ENCODE measurements around the gene SCRN2.

Gene SCRN2

DNA sequence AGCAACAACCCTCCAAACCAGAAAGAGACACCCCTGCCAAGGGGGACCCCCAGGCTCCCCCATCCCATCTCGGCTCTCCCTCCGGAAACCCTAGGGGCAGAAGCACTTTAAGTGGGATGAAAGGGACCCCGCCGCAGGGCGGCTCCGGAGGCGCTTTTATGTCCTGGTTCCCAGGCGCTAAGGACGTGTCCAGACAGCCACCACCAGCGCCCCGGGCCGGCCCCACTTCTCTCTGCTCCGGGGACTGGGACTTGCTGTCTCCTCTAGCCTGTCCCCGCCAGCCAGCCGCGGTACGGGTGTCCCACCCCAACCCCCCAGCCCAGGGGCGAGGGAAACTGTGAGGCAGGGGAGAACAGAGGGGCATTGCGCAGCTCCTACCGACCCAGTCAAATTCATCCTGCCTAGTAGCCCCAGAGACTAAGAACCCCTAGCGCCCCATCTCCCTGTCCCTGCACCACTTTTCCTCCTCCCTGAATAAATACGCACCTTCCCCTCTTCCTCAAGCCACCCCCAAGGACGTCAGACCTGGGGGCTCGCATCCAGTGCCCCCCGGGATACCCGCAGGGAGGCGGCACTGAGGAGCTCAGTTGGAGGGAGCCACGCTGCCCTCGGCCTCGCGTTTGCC, 5.8 kb upstream of the SCRN2 start:
- Histone ChIP-seq H3K36me3 (ENCODE audit: control insufficient read depth in 2 of 2, insufficient read depth in 2 of 2, low read length in 2 of 2) (no peaks in the 10 kb centered on the region), H3K4me3 (ENCODE audit: low read length in 2 of 2) (no peak overlapping the region), H3K27me3 (ENCODE audit: control insufficient read depth in 2 of 2, insufficient read depth in 2 of 2, low read length in 2 of 2) (peaks cover 9 to 17% of the 10 kb centered on the region in 2 donors), H3K9ac (ENCODE audit: low read depth in 1 of 2, low read length in 2 of 2) (no peak overlapping the region), H3K27ac (ENCODE audit: low read depth in 2 of 2, low read length in 2 of 2) (no peak overlapping the region), H3K9me3 (ENCODE audit: control insufficient read depth in 2 of 2, low read length in 2 of 2) (no peaks in the 10 kb centered on the region), H3K4me1 (ENCODE audit: control insufficient read depth in 2 of 2, insufficient read depth in 2 of 2, low read length in 2 of 2) (peaks cover 11 to 27% of the 10 kb centered on the region in 2 donors)

DNA sequence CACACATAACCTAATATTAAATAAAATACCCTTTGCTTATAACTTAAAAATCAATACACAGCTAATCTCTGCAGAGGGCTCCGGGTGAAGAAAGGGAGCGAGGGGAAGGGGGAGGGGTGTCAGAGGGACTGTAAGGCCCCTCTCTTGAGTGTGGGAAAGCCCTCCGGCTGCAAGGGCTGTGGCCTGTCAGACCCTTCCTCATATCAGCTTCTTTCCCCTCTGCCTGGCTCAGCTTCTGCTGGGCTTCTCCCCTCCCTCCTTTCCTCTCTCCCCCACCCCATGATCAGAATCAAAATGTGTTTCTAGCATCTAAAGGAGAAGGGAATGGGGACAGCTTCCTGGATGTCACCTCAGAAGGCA, 4.6 kb upstream of the SCRN2 start:
- Histone ChIP-seq H3K9ac (ENCODE audit: low read depth in 1 of 2, low read length in 2 of 2) (no peak overlapping the region), H3K4me3 (ENCODE audit: low read length in 2 of 2) (no peak overlapping the region), H3K9me3 (ENCODE audit: control insufficient read depth in 2 of 2, low read length in 2 of 2) (no peaks in the 10 kb centered on the region), H3K36me3 (ENCODE audit: control insufficient read depth in 2 of 2, insufficient read depth in 2 of 2, low read length in 2 of 2) (no peaks in the 10 kb centered on the region), H3K27me3 (ENCODE audit: control insufficient read depth in 2 of 2, insufficient read depth in 2 of 2, low read length in 2 of 2) (peaks cover 9 to 15% of the 10 kb centered on the region in 2 donors), H3K4me1 (ENCODE audit: control insufficient read depth in 2 of 2, insufficient read depth in 2 of 2, low read length in 2 of 2) (peaks cover 18 to 33% of the 10 kb centered on the region in 2 donors), H3K27ac (ENCODE audit: low read depth in 2 of 2, low read length in 2 of 2) (no peak overlapping the region)

DNA sequence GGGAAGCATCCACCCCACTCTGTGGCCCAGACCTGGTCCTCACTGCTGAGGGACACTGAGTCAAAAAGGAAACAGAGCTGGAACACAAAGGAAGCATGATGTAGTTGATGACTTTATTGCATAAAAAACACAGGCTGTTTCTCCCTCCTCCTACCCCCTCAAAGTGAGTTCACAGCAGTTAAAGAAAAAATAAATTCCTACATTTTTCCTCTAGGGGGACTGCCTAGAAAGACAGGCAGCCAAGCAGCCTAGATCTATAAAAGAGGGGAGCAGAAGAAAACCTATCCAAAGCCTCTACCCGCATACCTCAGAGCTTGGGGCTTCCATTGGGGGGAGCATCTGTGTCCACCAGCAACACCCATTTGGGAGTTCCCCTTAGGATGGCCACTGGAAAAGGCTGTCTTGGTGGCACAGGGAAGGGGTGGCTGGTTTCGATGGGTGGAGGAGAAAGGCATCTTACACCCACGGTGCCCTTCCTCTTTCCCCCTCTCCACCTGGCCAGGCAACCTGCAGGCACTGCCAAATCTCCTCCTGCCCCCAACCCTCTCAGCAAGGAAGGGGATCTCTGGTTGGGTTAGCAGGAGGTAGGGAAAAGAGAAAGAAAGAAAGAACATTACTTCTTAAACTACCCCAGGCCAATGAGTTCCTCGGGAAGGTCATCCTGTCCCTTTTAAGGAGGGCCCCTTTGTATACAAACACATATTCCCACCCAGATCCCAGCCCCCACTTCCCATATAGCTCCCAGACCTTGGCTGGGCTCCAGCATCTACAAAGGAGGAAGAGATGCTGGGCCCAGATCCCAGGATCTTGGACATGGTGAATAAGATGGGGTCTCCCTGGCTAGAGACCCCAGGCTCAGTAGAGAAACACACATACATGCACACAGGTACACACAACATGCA, 4.0 kb upstream of the SCRN2 start:
- Histone ChIP-seq H3K4me3 (ENCODE audit: low read length in 2 of 2) (no peak overlapping the region), H3K27ac (ENCODE audit: low read depth in 2 of 2, low read length in 2 of 2) (no peak overlapping the region), H3K4me1 (ENCODE audit: control insufficient read depth in 2 of 2, insufficient read depth in 2 of 2, low read length in 2 of 2) (peaks cover 23 to 31% of the 10 kb centered on the region in 2 donors), H3K36me3 (ENCODE audit: control insufficient read depth in 2 of 2, insufficient read depth in 2 of 2, low read length in 2 of 2) (no peaks in the 10 kb centered on the region), H3K9ac (ENCODE audit: low read depth in 1 of 2, low read length in 2 of 2) (no peak overlapping the region), H3K27me3 (ENCODE audit: control insufficient read depth in 2 of 2, insufficient read depth in 2 of 2, low read length in 2 of 2) (peaks cover 9 to 12% of the 10 kb centered on the region in 2 donors), H3K9me3 (ENCODE audit: control insufficient read depth in 2 of 2, low read length in 2 of 2) (no peaks in the 10 kb centered on the region)

DNA sequence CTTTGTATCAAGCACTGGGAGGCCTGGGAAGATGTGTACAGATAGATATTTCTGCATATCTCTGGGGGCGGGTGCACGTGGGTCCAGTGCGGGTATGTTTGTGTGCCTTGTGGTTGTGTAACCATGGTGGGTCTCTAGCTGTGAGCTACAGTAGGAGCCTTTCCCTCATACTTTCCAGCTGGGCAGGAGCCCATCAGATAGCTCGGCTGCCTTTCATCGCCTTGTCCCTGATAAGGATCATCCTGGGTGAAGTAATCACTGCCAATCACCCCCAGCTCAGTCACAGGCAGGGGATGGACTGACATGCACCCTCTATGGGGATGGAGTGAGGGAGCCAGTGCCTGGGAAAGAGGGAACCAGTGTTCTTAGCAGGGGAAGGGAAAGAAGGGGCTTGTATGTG, 3.2 kb upstream of the SCRN2 start:
- H3K36me3 ChIP-seq (ENCODE audit: control insufficient read depth in 2 of 2, insufficient read depth in 2 of 2, low read length in 2 of 2): no peaks in the 10 kb centered on the region
- no peak overlapping the region for H3K9ac ChIP-seq (ENCODE audit: low read depth in 1 of 2, low read length in 2 of 2)
- no peaks in the 10 kb centered on the region for H3K9me3 ChIP-seq (ENCODE audit: control insufficient read depth in 2 of 2, low read length in 2 of 2)
- peaks cover 26 to 30% of the 10 kb centered on the region in 2 donors for H3K4me1 ChIP-seq (ENCODE audit: control insufficient read depth in 2 of 2, insufficient read depth in 2 of 2, low read length in 2 of 2)
- H3K27ac ChIP-seq (ENCODE audit: low read depth in 2 of 2, low read length in 2 of 2): no peak overlapping the region
- peaks cover 6 to 9% of the 10 kb centered on the region in 2 donors for H3K27me3 ChIP-seq (ENCODE audit: control insufficient read depth in 2 of 2, insufficient read depth in 2 of 2, low read length in 2 of 2)
- H3K4me3 ChIP-seq (ENCODE audit: low read length in 2 of 2): no peak overlapping the region

DNA sequence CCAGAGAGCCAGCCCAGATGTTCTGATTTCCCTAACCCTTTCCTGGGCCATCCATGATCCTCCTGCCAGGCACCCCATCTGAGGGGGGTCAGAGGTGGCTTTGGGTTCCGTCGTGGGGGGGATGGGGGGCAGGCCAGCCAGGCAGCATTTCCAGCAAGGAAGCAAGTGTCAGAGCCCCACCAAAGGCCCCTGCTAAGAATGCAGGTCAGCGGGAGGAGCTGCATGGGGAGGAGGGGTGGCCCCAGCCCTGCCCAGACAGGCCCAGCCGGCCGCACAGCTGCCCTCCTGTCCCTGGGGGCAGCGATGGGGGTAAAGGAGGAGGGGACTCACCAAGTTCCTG, 2.3 kb upstream of the SCRN2 start:
- no peak overlapping the region for H3K27ac ChIP-seq (ENCODE audit: low read depth in 2 of 2, low read length in 2 of 2)
- peaks cover 2 to 5% of the 10 kb centered on the region in 2 donors for H3K36me3 ChIP-seq (ENCODE audit: control insufficient read depth in 2 of 2, insufficient read depth in 2 of 2, low read length in 2 of 2)
- H3K4me1 ChIP-seq (ENCODE audit: control insufficient read depth in 2 of 2, insufficient read depth in 2 of 2, low read length in 2 of 2): peaks cover 26 to 30% of the 10 kb centered on the region in 2 donors
- no peak overlapping the region for H3K9ac ChIP-seq (ENCODE audit: low read depth in 1 of 2, low read length in 2 of 2)
- peaks cover 2 to 3% of the 10 kb centered on the region in 2 donors for H3K27me3 ChIP-seq (ENCODE audit: control insufficient read depth in 2 of 2, insufficient read depth in 2 of 2, low read length in 2 of 2)
- no peaks in the 10 kb centered on the region for H3K9me3 ChIP-seq (ENCODE audit: control insufficient read depth in 2 of 2, low read length in 2 of 2)
- no peak overlapping the region for H3K4me3 ChIP-seq (ENCODE audit: low read length in 2 of 2)

DNA sequence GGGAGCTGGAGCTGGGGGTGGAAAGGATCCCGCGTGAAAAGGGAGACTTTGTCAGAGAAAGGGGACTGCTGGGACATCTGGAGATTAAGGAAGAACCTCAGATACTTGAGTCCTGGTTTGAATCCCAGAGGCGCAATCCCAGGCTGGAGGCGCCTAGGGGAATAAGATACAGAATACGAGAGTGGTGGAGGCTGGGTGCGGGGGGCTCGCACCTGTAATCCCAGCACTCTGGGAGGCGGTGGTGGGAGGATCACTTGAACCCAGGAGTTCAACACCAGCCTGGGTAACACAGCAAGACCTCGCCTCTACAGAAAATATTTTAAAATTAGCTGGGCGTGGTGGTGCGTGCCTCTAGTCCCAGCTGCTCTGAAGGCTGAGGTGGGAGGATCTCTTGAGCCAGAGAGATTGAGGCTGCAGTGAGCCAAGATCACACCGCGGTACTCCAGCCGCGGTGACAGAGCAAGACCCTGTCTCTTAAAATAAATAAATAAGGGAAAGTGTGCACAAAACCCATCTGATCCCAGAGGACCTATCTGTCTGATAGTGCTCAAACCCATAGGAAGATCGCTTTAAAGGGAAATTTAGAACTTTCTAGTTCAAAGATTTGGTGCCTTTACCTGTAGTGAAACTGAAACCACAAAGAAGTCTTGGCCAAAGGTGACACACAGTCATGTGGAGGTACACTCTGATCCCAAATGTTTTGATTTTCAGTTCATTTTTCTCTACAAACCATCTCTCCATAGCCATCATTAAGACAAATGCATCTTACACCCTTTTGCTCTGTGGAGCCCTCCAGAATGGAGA, 617 bp upstream of the SCRN2 start:
- peak overlapping the region; percentile 74 to 75 for H3K9ac ChIP-seq (ENCODE audit: low read depth in 1 of 2, low read length in 2 of 2)
- peaks cover 26 to 30% of the 10 kb centered on the region in 2 donors for H3K4me1 ChIP-seq (ENCODE audit: control insufficient read depth in 2 of 2, insufficient read depth in 2 of 2, low read length in 2 of 2)
- H3K36me3 ChIP-seq (ENCODE audit: control insufficient read depth in 2 of 2, insufficient read depth in 2 of 2, low read length in 2 of 2): peaks cover 6 to 7% of the 10 kb centered on the region in 2 donors
- H3K9me3 ChIP-seq (ENCODE audit: control insufficient read depth in 2 of 2, low read length in 2 of 2): no peaks in the 10 kb centered on the region
- H3K4me3 ChIP-seq (ENCODE audit: low read length in 2 of 2): peak overlapping the region in 1 of 2 donors; percentile 92
- peak overlapping the region; percentile 65 to 72 for H3K27ac ChIP-seq (ENCODE audit: low read depth in 2 of 2, low read length in 2 of 2)
- no peaks in the 10 kb centered on the region for H3K27me3 ChIP-seq (ENCODE audit: control insufficient read depth in 2 of 2, insufficient read depth in 2 of 2, low read length in 2 of 2)

DNA sequence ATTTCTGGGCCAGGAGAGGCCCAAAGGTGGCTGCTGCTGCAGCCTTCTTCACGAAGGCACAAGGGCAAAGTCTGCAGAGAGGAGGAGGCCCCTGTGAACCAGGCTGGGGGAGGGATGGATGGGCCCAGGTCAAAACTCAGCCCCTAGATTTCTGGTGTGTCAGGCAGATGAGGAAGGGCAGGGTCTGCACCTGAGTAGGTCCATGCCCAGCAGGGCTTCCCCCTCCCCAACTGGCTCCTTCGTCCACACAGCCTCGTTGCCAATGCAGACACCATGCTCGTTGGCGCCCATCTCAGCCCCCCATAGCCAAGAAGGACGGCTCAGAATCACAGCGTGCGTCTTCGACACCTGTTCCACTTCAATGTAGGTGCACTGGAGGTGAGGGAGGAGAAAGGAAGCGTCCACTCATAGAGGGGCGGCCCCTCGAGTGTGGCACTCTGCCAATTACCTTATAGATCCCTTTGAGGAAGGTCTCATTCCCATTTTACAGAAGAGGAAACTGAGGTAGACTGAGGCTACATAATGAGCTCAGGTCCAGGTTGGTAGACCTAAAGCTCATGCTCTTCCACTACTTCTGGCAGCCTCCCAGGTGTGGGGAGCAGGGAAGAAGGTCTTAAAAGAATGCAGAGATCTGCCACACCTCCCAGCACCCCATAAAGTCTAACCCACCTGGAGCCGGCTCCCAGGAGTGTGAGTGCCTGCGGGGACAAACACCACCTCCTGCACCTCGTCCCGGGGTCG, 902 bp downstream of the SCRN2 start:
- peak overlapping the region; percentile 86 to 92 for H3K4me3 ChIP-seq (ENCODE audit: low read length in 2 of 2)
- peaks cover 26 to 30% of the 10 kb centered on the region in 2 donors for H3K4me1 ChIP-seq (ENCODE audit: control insufficient read depth in 2 of 2, insufficient read depth in 2 of 2, low read length in 2 of 2)
- no peak overlapping the region for H3K27ac ChIP-seq (ENCODE audit: low read depth in 2 of 2, low read length in 2 of 2)
- peak overlapping the region; percentile 66 to 75 for H3K9ac ChIP-seq (ENCODE audit: low read depth in 1 of 2, low read length in 2 of 2)
- H3K27me3 ChIP-seq (ENCODE audit: control insufficient read depth in 2 of 2, insufficient read depth in 2 of 2, low read length in 2 of 2): no peaks in the 10 kb centered on the region
- no peaks in the 10 kb centered on the region for H3K9me3 ChIP-seq (ENCODE audit: control insufficient read depth in 2 of 2, low read length in 2 of 2)
- peaks cover 12 to 17% of the 10 kb centered on the region in 2 donors for H3K36me3 ChIP-seq (ENCODE audit: control insufficient read depth in 2 of 2, insufficient read depth in 2 of 2, low read length in 2 of 2)

DNA sequence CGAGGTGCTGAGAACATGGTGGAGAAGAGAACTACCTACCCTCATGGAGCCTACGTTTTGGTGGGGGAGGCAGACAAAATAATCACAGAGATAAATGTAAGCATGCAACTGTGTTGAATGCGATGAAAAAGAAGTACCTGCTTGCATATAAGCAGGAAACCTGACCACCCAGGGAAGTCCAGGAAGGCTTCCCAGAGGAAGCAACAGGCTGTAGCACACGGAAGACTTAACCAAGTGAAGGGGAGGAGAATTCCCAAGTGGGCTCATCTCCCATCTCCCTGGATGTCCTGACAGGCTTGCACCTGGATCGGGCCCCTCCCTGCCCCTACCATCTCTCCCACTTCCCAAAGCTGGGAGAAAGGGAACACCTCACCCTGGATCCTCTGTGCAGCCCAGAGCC, 2.0 kb downstream of the SCRN2 start:
- Histone ChIP-seq H3K4me1 (ENCODE audit: control insufficient read depth in 2 of 2, insufficient read depth in 2 of 2, low read length in 2 of 2) (peaks cover 26 to 30% of the 10 kb centered on the region in 2 donors), H3K27ac (ENCODE audit: low read depth in 2 of 2, low read length in 2 of 2) (no peak overlapping the region), H3K27me3 (ENCODE audit: control insufficient read depth in 2 of 2, insufficient read depth in 2 of 2, low read length in 2 of 2) (no peaks in the 10 kb centered on the region), H3K9ac (ENCODE audit: low read depth in 1 of 2, low read length in 2 of 2) (no peak overlapping the region), H3K36me3 (ENCODE audit: control insufficient read depth in 2 of 2, insufficient read depth in 2 of 2, low read length in 2 of 2) (peaks cover 12 to 17% of the 10 kb centered on the region in 2 donors), H3K9me3 (ENCODE audit: control insufficient read depth in 2 of 2, low read length in 2 of 2) (no peaks in the 10 kb centered on the region), H3K4me3 (ENCODE audit: low read length in 2 of 2) (no peak overlapping the region)

DNA sequence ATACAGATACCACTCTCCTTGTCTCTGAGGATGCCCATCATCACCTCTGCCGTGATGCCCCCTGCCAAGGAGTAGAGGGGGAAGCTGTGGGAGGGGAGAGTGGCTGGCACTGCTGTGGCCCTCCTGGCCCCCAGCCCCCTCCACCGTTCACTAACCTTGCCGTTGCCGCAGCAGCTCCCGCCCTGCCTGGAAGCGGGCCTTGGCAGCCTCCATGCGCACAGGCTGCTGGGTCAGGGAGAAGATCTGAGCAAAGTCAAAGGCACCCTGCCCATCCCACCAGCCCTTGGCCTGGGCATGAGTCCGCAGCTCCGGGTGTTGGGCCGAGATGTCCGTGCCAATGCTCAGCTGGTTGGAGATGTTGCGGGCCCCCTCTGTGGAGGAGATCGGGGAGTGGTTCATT, 2.4 kb downstream of the SCRN2 start:
- no peak overlapping the region for H3K9ac ChIP-seq (ENCODE audit: low read depth in 1 of 2, low read length in 2 of 2)

More for the DNA sequence above, 2.4 kb downstream of the SCRN2 start:
- Histone ChIP-seq H3K4me3 (ENCODE audit: low read length in 2 of 2) (no peak overlapping the region), H3K36me3 (ENCODE audit: control insufficient read depth in 2 of 2, insufficient read depth in 2 of 2, low read length in 2 of 2) (peaks cover 12 to 17% of the 10 kb centered on the region in 2 donors), H3K27me3 (ENCODE audit: control insufficient read depth in 2 of 2, insufficient read depth in 2 of 2, low read length in 2 of 2) (no peaks in the 10 kb centered on the region), H3K27ac (ENCODE audit: low read depth in 2 of 2, low read length in 2 of 2) (no peak overlapping the region), H3K4me1 (ENCODE audit: control insufficient read depth in 2 of 2, insufficient read depth in 2 of 2, low read length in 2 of 2) (peaks cover 25 to 30% of the 10 kb centered on the region in 2 donors), H3K9me3 (ENCODE audit: control insufficient read depth in 2 of 2, low read length in 2 of 2) (no peaks in the 10 kb centered on the region)
